Ascending aorta (tissue), 2 donors: ENCODE results near the gene CDX1. TPM values are rescaled to one million over a fixed set of nuclear protein-coding genes. Genes with fewer than 3 reads are reported as not detected.

Experiments used
- DNase-seq, 2 donors: peaks; one replicate each; pipeline ENCODE4 v3.0.0-alpha.2; 2019; ENCODE audit warnings: low spot score in 2 of 2
- H3K27ac ChIP-seq, 2 donors: fragments of 200-600 bp; sonication (generic); one replicate each; pipeline ENCODE4 v1.5.1; 2016 to 2017; ENCODE audit warnings: mild to moderate bottlenecking in 1 of 2
- H3K27me3 ChIP-seq: fragments of 200-600 bp; sonication (generic); one replicate; pipeline ENCODE4 v1.5.1; 2017
- H3K36me3 ChIP-seq, 2 donors: fragments of 200-600 bp; sonication (generic); one replicate each; pipeline ENCODE4 v1.5.1; 2016
- H3K4me1 ChIP-seq, 2 donors: fragments of 200-600 bp; sonication (generic); one replicate each; pipeline ENCODE4 v1.5.1; 2016 to 2017; ENCODE audit warnings: mild to moderate bottlenecking in 1 of 2
- H3K4me3 ChIP-seq, 2 donors: fragments of 200-600 bp; sonication (generic); one replicate each; pipeline ENCODE4 v1.5.1; 2016 to 2017; ENCODE audit warnings: mild to moderate bottlenecking in 1 of 2
- H3K9me3 ChIP-seq, 2 donors: fragments of 200-600 bp; sonication (generic); one replicate each; pipeline ENCODE4 v1.5.1; 2016
- CTCF ChIP-seq, 3 experiments: fragments of 200-600 bp in 2 of 3; fragments of 450-650 bp in 1 of 3; sonication (generic) in 2 of 3; IDR thresholded peaks; one replicate each; pipeline ENCODE4 v1.5.1; 2016 to 2019; ENCODE audit warnings: antibody characterized with exemption in 3 of 3, mild to moderate bottlenecking in 1 of 3, moderate library complexity in 1 of 3
- intact Hi-C: fragments of 100-400 bp; cut with DNase I; formaldehyde crosslinking; loops from one replicate; pipeline ENCODE4 v1.15.1; 2023
- total RNA-seq: library from RNA; depleted of rRNA; stranded (reverse); fragments of >200 nt; gene quantifications from one replicate; pipeline ENCODE4 v1.1.0, GENCODE V29; 2016

The CDX1 gene
- total RNA-seq, 1 donor from 2014 or later, result not detected

- DNase-seq, result no peak
- Histone ChIP-seq H3K27ac (no peak overlapping the region), H3K9me3 (no peaks in the 10 kb centered on the region), H3K27me3 (no peaks in the 10 kb centered on the region), H3K36me3 (no peaks in the 10 kb centered on the region), H3K4me3 (no peak overlapping the region), H3K4me1 (no peaks in the 10 kb centered on the region)
- intact Hi-C loops, result no loop called here
- TF ChIP-seq CTCF (IDR thresholded peaks at IDR 0.05), result no peak
Measured at GRCh38 chr5:150222906-150223305, 56.3 kb downstream of the CDX1 start.

GRCh38 chr5:150223474-150223873, 56.9 kb downstream of the CDX1 start:
- H3K36me3 ChIP-seq, result no peaks in the 10 kb centered on the region
- H3K27ac ChIP-seq, result no peak overlapping the region
- TF ChIP-seq CTCF (IDR thresholded peaks at IDR 0.05), result no peak
- no peak overlapping the region for H3K4me3 ChIP-seq
- intact Hi-C loops, result no loop called here
- DNase-seq, result no peak
- no peaks in the 10 kb centered on the region for H3K4me1 ChIP-seq
- H3K9me3 ChIP-seq, result no peaks in the 10 kb centered on the region
- H3K27me3 ChIP-seq, result no peaks in the 10 kb centered on the region

GRCh38 chr5:150224483-150225027, 58.0 kb downstream of the CDX1 start:
- no peaks in the 10 kb centered on the region for H3K4me1 ChIP-seq
- H3K4me3 ChIP-seq, result no peak overlapping the region
- H3K9me3 ChIP-seq, result no peaks in the 10 kb centered on the region
- H3K27ac ChIP-seq, result no peak overlapping the region
- no peak for TF ChIP-seq CTCF (IDR thresholded peaks at IDR 0.05)
- DNase-seq, result no peak
- intact Hi-C loops, result no loop called here
- H3K36me3 ChIP-seq, result no peaks in the 10 kb centered on the region
- no peaks in the 10 kb centered on the region for H3K27me3 ChIP-seq

GRCh38 chr5:150227036-150227435, 60.5 kb downstream of the CDX1 start:
- H3K27me3 ChIP-seq, result no peaks in the 10 kb centered on the region
- intact Hi-C loops, result no loop called here

GRCh38 chr5:150227606-150228273, 61.2 kb downstream of the CDX1 start:
- Histone ChIP-seq H3K9me3 (no peaks in the 10 kb centered on the region), H3K4me1 (no peaks in the 10 kb centered on the region), H3K4me3 (no peak overlapping the region), H3K36me3 (no peaks in the 10 kb centered on the region), H3K27ac (no peak overlapping the region), H3K27me3 (no peaks in the 10 kb centered on the region)
- intact Hi-C loops, result no loop called here
- no peak for DNase-seq
- TF ChIP-seq CTCF (IDR thresholded peaks at IDR 0.05), result no peak

More at GRCh38 chr5:150227036-150227435, 60.5 kb downstream of the CDX1 start:
- DNase-seq, result no peak
- H3K4me1 ChIP-seq, result no peaks in the 10 kb centered on the region
- no peaks in the 10 kb centered on the region for H3K9me3 ChIP-seq
- H3K4me3 ChIP-seq, result no peak overlapping the region
- H3K27ac ChIP-seq, result no peak overlapping the region
- H3K36me3 ChIP-seq, result no peaks in the 10 kb centered on the region
- no peak for TF ChIP-seq CTCF (IDR thresholded peaks at IDR 0.05)
